Neuronal stem cell (in vitro differentiated cells): ENCODE results near the gene PRKCE.

Source experiments
- DNase-seq: peaks from one replicate; pipeline ENCODE4 v3.0.0-alpha.2; 2013; ENCODE audit warnings: low spot score
- H2AFZ ChIP-seq: one replicate; pipeline ENCODE4 v1.6.1; 2013; ENCODE audit warnings: mild to moderate bottlenecking, low read length, inconsistent platforms
- H2AK5ac ChIP-seq: 2 replicates; pipeline ENCODE4 v1.6.1; 2013; ENCODE audit warnings: low read depth, mild to moderate bottlenecking, inconsistent platforms, low read length, moderate library complexity, mixed read lengths
- H2BK120ac ChIP-seq: 2 replicates; pipeline ENCODE4 v1.6.1; 2013; ENCODE audit warnings: low read depth, mild to moderate bottlenecking, inconsistent platforms, low read length, moderate library complexity, mixed read lengths
- H2BK12ac ChIP-seq: one replicate; pipeline ENCODE4 v1.6.1; 2013; ENCODE audit warnings: low read length, inconsistent platforms
- H2BK15ac ChIP-seq: 2 replicates; pipeline ENCODE4 v1.6.1; 2013; ENCODE audit warnings: mild to moderate bottlenecking, low read length, inconsistent platforms, mixed read lengths
- H2BK5ac ChIP-seq: one replicate; pipeline ENCODE4 v1.6.1; 2013; ENCODE audit warnings: inconsistent platforms, mild to moderate bottlenecking, low read length, moderate library complexity
- H3K14ac ChIP-seq: one replicate; pipeline ENCODE4 v1.6.1; 2013; ENCODE audit warnings: low read length, inconsistent platforms
- H3K18ac ChIP-seq: 2 replicates; pipeline ENCODE4 v1.6.1; 2013; ENCODE audit warnings: low read length, inconsistent platforms
- H3K23ac ChIP-seq: 2 replicates; pipeline ENCODE4 v1.6.1; 2013; ENCODE audit warnings: low read depth, mild to moderate bottlenecking, mixed read lengths, low read length, inconsistent platforms; ENCODE audit not compliant: poor library complexity
- H3K27ac ChIP-seq: replicated peaks from 3 replicates; pipeline ENCODE4 v1.5.1; 2013; ENCODE audit warnings: low read length, inconsistent platforms
- H3K27me3 ChIP-seq, 3 experiments: 2 replicates each; pipeline ENCODE4 v1.6.1; 2013; ENCODE audit warnings: low read length in 3 of 3, mild to moderate bottlenecking in 2 of 3, inconsistent platforms in 1 of 3, low read depth in 1 of 3, mixed read lengths in 1 of 3, moderate library complexity in 1 of 3; ENCODE audit not compliant: control insufficient read depth in 3 of 3, insufficient read depth in 3 of 3
- H3K36me3 ChIP-seq, 2 donors: replicated peaks in 1 of 2; 2 replicates each; pipeline ENCODE4 v1.6.1; 2013; ENCODE audit warnings: low read length in 2 of 2; ENCODE audit not compliant: control insufficient read depth in 2 of 2, insufficient read depth in 2 of 2
- H3K4ac ChIP-seq: 2 replicates; pipeline ENCODE4 v1.6.1; 2013; ENCODE audit warnings: inconsistent platforms, mild to moderate bottlenecking, low read length, moderate library complexity
- H3K4me1 ChIP-seq, 2 donors: 1 replicate in 1 of 2; 2 replicates in 1 of 2; pipeline ENCODE4 v1.6.1; 2013; ENCODE audit warnings: low read length in 2 of 2, low read depth in 1 of 2; ENCODE audit not compliant: control insufficient read depth in 2 of 2, insufficient read depth in 1 of 2
- H3K4me2 ChIP-seq: one replicate; pipeline ENCODE4 v1.6.1; 2013; ENCODE audit warnings: mild to moderate bottlenecking, low read length, inconsistent platforms; ENCODE audit not compliant: insufficient read depth, poor library complexity, severe bottlenecking
- H3K4me3 ChIP-seq, 2 donors: 2 replicates each; pipeline ENCODE4 v1.5.1; 2013; ENCODE audit warnings: low read length in 2 of 2, mild to moderate bottlenecking in 2 of 2, inconsistent platforms in 1 of 2, moderate library complexity in 1 of 2
- H3K79me1 ChIP-seq: one replicate; pipeline ENCODE4 v1.6.1; 2013; ENCODE audit warnings: low read depth, mild to moderate bottlenecking, inconsistent platforms, low read length, moderate library complexity
- H3K9ac ChIP-seq: one replicate; pipeline ENCODE4 v1.6.1; 2013; ENCODE audit warnings: mild to moderate bottlenecking, low read depth, low read length, inconsistent platforms; ENCODE audit not compliant: poor library complexity
- H3K9me3 ChIP-seq, 2 donors: replicated peaks in 1 of 2; 2 replicates each; pipeline versions ENCODE3 to v1.6.1; 2013; ENCODE audit warnings: low read length in 2 of 2, mild to moderate bottlenecking in 2 of 2, inconsistent platforms in 1 of 2, low read depth in 1 of 2, mixed read lengths in 1 of 2, moderate library complexity in 1 of 2; ENCODE audit not compliant: control insufficient read depth in 2 of 2, insufficient read depth in 1 of 2
- H4K8ac ChIP-seq: one replicate; pipeline ENCODE4 v1.6.1; 2013; ENCODE audit warnings: low read depth, mild to moderate bottlenecking, inconsistent platforms, low read length, moderate library complexity
- H4K91ac ChIP-seq: one replicate; pipeline ENCODE4 v1.6.1; 2013; ENCODE audit warnings: low read length, low read depth, mild to moderate bottlenecking, inconsistent platforms; ENCODE audit not compliant: poor library complexity
- WGBS, 2 donors: extraction: QIAGEN DNeasy Blood & Tissue Kit; methylation state at CpG; one replicate each; pipeline ENCODE4 v1.1.7; 2013; ENCODE audit warnings: missing lambda C conversion rate in 2 of 2, mixed read lengths in 1 of 2; ENCODE audit not compliant: insufficient read length in 2 of 2, insufficient replicate concordance in 1 of 2; ENCODE audit errors: extremely low coverage in 2 of 2; 5-methylcytosine and 5-hydroxymethylcytosine counted together

The PRKCE gene

GRCh38 chr2:46034535-46034934 is 383.1 kb downstream of the PRKCE start:
- no peak overlapping the region for H3K14ac ChIP-seq
- H2AFZ ChIP-seq = no peak overlapping the region
- no peaks in the 10 kb centered on the region for H3K27me3 ChIP-seq
- H2AK5ac ChIP-seq = no peak overlapping the region
- no peaks in the 10 kb centered on the region for H3K79me1 ChIP-seq
- peaks cover 0 to 2% of the 10 kb centered on the region in 2 donors for H3K9me3 ChIP-seq
- H2BK15ac ChIP-seq = no peak overlapping the region
- DNase-seq = no peak
- H3K27ac ChIP-seq = no peak overlapping the region
- H3K4me1 ChIP-seq = no peaks in the 10 kb centered on the region
- no CpG with 5 or more reads among the region's 5 CpGs for WGBS, 2 donors
- no peak overlapping the region for H3K4ac ChIP-seq
- H4K91ac ChIP-seq = no peak overlapping the region
- no peak overlapping the region for H2BK12ac ChIP-seq
- H2BK120ac ChIP-seq = no peak overlapping the region
- H3K36me3 ChIP-seq = no peaks in the 10 kb centered on the region
- no peak overlapping the region for H3K23ac ChIP-seq
- no peak overlapping the region for H3K4me3 ChIP-seq
- no peak overlapping the region for H3K18ac ChIP-seq
- H3K9ac ChIP-seq = no peak overlapping the region
- no peak overlapping the region for H2BK5ac ChIP-seq
- H3K4me2 ChIP-seq = no peak overlapping the region
- H4K8ac ChIP-seq = no peak overlapping the region

DNA sequence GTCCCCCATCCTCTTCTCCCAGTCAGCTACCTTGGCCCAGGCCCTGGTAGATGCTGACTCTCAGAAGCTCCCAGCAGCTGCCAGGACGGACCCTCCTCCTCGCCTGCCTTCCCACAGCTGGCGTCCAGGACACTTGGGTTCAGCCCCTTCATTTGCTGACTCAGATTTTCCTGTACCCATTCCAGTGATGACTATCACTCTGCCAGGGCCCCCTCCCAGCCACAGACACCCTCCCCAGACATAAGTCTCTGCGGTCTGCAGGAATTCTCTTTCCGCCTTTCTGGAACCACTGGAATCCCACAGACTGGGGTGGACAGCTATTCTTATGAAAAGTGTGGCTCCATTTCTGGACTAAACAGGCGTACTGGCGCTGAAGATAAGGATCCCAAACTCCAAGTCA is 385.5 kb downstream of the PRKCE start:
- Histone ChIP-seq H3K79me1 (no peaks in the 10 kb centered on the region), H3K36me3 (no peaks in the 10 kb centered on the region), H3K18ac (no peak overlapping the region), H3K4ac (no peak overlapping the region), H2AFZ (no peak overlapping the region), H2BK12ac (no peak overlapping the region), H3K23ac (no peak overlapping the region), H2BK5ac (no peak overlapping the region), H3K9ac (no peak overlapping the region), H2AK5ac (no peak overlapping the region), H4K91ac (no peak overlapping the region), H3K27me3 (no peaks in the 10 kb centered on the region), H3K27ac (no peak overlapping the region), H3K4me1 (no peaks in the 10 kb centered on the region), H3K4me2 (no peak overlapping the region), H4K8ac (no peak overlapping the region), H3K4me3 (no peak overlapping the region), H3K9me3 (peaks cover 0 to 2% of the 10 kb centered on the region in 2 donors), H3K14ac (no peak overlapping the region), H2BK120ac (no peak overlapping the region), H2BK15ac (no peak overlapping the region)
- WGBS, 2 donors = no CpG with 5 or more reads among the region's 7 CpGs
- DNase-seq = no peak

- Histone ChIP-seq H3K9ac (no peak overlapping the region), H3K4ac (no peak overlapping the region), H4K8ac (no peak overlapping the region), H3K14ac (no peak overlapping the region), H2BK120ac (no peak overlapping the region), H2BK5ac (no peak overlapping the region), H3K4me2 (no peak overlapping the region), H3K9me3 (no peaks in the 10 kb centered on the region), H3K27ac (no peak overlapping the region), H3K23ac (no peak overlapping the region), H2BK12ac (no peak overlapping the region), H3K27me3 (no peaks in the 10 kb centered on the region), H3K4me1 (no peaks in the 10 kb centered on the region), H3K79me1 (no peaks in the 10 kb centered on the region), H2BK15ac (no peak overlapping the region), H2AFZ (no peak overlapping the region), H3K36me3 (no peaks in the 10 kb centered on the region), H2AK5ac (no peak overlapping the region), H4K91ac (no peak overlapping the region), H3K4me3 (no peak overlapping the region), H3K18ac (no peak overlapping the region)
- no CpG with 5 or more reads among the region's 4 CpGs for WGBS, 2 donors
- DNase-seq = no peak
Measured at GRCh38 chr2:46039543-46040303, 388.2 kb downstream of the PRKCE start.

DNA sequence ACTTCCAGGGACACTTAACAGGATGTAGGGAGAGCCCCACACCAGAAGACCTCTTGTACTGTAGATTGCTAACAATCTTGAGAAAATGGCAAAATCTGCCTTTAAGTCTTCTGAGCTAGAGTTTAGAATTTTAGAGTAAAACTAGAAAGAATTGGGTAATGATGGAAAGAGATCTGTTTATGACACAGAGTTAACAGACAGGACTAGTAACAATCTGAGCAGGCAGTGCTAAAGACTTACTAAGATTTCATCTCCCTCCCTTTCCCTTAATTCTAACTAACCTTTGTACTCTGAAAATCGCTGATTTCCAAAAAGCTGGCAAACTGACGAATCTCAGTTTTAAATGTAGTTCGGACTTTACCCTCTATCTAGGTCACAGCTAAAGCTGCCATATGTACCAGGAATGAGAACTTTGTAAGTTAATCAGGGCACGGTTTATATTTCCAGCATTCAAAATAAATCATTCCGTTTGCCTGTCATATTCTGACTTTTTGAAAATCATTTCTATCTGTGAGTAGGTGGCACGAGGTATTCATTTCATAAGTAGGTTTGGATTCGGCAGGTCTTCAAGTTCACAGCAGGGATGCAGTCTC is 389.2 kb downstream of the PRKCE start:
- DNase-seq = no peak
- Histone ChIP-seq H4K8ac (no peak overlapping the region), H3K4me1 (no peaks in the 10 kb centered on the region), H2BK12ac (no peak overlapping the region), H3K14ac (no peak overlapping the region), H4K91ac (no peak overlapping the region), H2BK15ac (no peak overlapping the region), H2BK120ac (no peak overlapping the region), H3K79me1 (no peaks in the 10 kb centered on the region), H3K9me3 (no peaks in the 10 kb centered on the region), H3K36me3 (no peaks in the 10 kb centered on the region), H3K9ac (no peak overlapping the region), H3K4ac (no peak overlapping the region), H3K27me3 (no peaks in the 10 kb centered on the region), H3K4me2 (no peak overlapping the region), H2AK5ac (no peak overlapping the region), H3K18ac (no peak overlapping the region), H2BK5ac (no peak overlapping the region), H3K23ac (no peak overlapping the region), H3K4me3 (no peak overlapping the region), H3K27ac (no peak overlapping the region), H2AFZ (no peak overlapping the region)
- no CpG with 5 or more reads among the region's 7 CpGs for WGBS, 2 donors
